Measurements from ENCODE around the gene IDH1.
"Not testable (repeated sequence)": the region's sequence is repeated elsewhere in the genome, so short reads cannot be mapped to it uniquely, and the experiment has no call there.

Gene IDH1

DNA sequence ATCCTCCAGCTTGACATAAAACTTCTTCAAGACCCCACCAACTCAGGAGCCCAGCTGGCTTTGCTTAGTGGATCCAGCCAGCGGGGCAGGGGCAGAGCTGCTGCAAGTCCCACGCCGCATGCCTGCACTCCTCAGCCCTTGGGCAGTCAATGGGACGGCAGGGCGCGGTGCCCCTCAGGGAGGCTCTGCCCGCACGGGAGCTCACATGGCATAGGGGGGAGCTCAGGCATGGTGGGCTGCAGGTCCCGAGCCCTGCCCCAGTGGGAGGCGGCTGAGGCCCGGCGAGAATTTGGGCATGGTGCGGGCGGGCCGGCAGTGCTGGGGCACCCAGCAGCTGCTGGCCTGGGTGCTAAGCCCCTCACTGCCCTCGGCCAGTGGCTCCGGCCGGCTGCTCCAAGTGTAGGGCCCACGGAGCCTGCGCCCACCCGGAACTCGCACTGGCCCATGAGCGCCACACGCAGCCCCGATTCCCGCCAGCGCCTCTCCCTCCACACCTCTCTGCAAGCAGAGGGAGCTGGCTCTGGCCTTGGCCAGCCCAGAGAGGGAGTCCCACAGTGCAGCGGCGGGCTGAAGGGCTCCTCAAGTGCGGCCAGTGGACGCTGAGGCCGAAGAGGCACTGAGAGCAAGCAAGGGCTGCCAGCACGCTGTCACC lies 27.2 kb downstream of the IDH1 start:
- no peaks in the 10 kb centered on the region for H3K27me3 ChIP-seq (ENCODE audit: control insufficient read depth in 5 of 5, insufficient read depth in 4 of 5, low read length in 5 of 5)
- H3K4me1 ChIP-seq (ENCODE audit: control insufficient read depth in 5 of 5, insufficient read depth in 5 of 5, low read length in 5 of 5), result no peaks in the 10 kb centered on the region
- peaks cover 0 to 9% (median 5%) of the 10 kb centered on the region in 5 donors for H3K9me3 ChIP-seq (ENCODE audit: control insufficient read depth in 5 of 5, low read length in 5 of 5)
- no peak overlapping the region for H3K9ac ChIP-seq (ENCODE audit: low read length in 5 of 5)
- H3K27ac ChIP-seq (ENCODE audit: low read depth, low read length), result no peak overlapping the region
- H3K4me3 ChIP-seq (ENCODE audit: low read depth in 1 of 5, low read length in 5 of 5), result no peak overlapping the region
- H3K36me3 ChIP-seq (ENCODE audit: control insufficient read depth in 5 of 5, insufficient read depth in 5 of 5, low read length in 5 of 5), result no peaks in the 10 kb centered on the region

DNA sequence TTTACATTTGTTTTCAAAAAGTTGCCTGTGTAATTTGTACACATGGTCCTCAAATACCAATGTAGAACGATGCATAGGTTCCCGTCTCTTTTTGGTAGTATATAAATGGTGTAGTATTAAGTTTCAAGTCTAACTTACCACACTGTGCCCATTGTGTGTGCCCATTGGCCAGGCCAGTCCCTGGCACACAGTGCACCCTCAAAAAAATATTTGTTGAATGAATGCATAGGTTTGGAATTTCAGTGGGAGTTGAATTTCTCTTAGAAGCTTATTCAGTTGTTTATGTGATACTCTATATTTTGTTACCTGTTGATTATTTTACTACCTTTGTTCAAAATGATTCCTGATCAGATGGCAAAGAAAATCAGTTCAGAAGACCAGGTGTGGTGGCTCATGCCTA lies 30.1 kb downstream of the IDH1 start:
- Histone ChIP-seq H3K9me3 (ENCODE audit: control insufficient read depth in 5 of 5, low read length in 5 of 5) (no peaks in the 10 kb centered on the region), H3K9ac (ENCODE audit: low read length in 5 of 5) (no peak overlapping the region), H3K27ac (ENCODE audit: low read depth, low read length) (no peak overlapping the region), H3K4me1 (ENCODE audit: control insufficient read depth in 5 of 5, insufficient read depth in 5 of 5, low read length in 5 of 5) (no peaks in the 10 kb centered on the region), H3K27me3 (ENCODE audit: control insufficient read depth in 5 of 5, insufficient read depth in 4 of 5, low read length in 5 of 5) (no peaks in the 10 kb centered on the region), H3K36me3 (ENCODE audit: control insufficient read depth in 5 of 5, insufficient read depth in 5 of 5, low read length in 5 of 5) (no peaks in the 10 kb centered on the region), H3K4me3 (ENCODE audit: low read depth in 1 of 5, low read length in 5 of 5) (no peak overlapping the region)

DNA sequence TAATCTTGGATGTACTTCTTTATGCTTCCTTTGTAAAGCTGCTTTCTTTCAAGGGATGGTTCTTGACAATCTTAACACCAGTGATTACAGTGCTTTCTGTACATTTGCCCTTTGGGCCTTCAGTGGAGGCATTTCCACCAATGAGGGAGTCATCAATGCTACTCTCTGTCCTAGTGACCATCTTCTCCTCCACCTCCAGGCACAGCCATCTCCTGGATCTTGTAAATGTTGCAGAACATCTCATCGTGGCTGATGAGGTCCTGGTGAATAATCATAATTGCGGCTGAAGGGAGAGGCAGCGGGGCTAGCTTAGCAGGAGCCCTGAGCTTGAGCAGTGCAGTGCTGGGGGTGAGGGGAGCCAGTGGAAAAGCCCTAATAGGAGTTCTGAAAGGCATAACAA lies 32.5 kb downstream of the IDH1 start:
- H3K36me3 ChIP-seq (ENCODE audit: control insufficient read depth in 5 of 5, insufficient read depth in 5 of 5, low read length in 5 of 5), result no peaks in the 10 kb centered on the region
- H3K9me3 ChIP-seq (ENCODE audit: control insufficient read depth in 5 of 5, low read length in 5 of 5), result no peaks in the 10 kb centered on the region
- no peak overlapping the region for H3K9ac ChIP-seq (ENCODE audit: low read length in 5 of 5)

GRCh38 chr2:208221873-208222272 lies 33.0 kb downstream of the IDH1 start:
- H3K36me3 ChIP-seq (ENCODE audit: control insufficient read depth in 5 of 5, insufficient read depth in 5 of 5, low read length in 5 of 5); H3K4me3 ChIP-seq (ENCODE audit: low read depth in 1 of 5, low read length in 5 of 5): not testable (repeated sequence)

More for the DNA sequence above, 32.5 kb downstream of the IDH1 start:
- Histone ChIP-seq H3K27ac (ENCODE audit: low read depth, low read length) (no peak overlapping the region), H3K4me3 (ENCODE audit: low read depth in 1 of 5, low read length in 5 of 5) (no peak overlapping the region), H3K27me3 (ENCODE audit: control insufficient read depth in 5 of 5, insufficient read depth in 4 of 5, low read length in 5 of 5) (no peaks in the 10 kb centered on the region), H3K4me1 (ENCODE audit: control insufficient read depth in 5 of 5, insufficient read depth in 5 of 5, low read length in 5 of 5) (no peaks in the 10 kb centered on the region)

GRCh38 chr2:208210688-208211451 lies 44.0 kb downstream of the IDH1 start:
- Histone ChIP-seq H3K4me1 (ENCODE audit: control insufficient read depth in 5 of 5, insufficient read depth in 5 of 5, low read length in 5 of 5) (peaks cover 0 to 24% (median 5%) of the 10 kb centered on the region in 5 donors), H3K9ac (ENCODE audit: low read length in 5 of 5) (no peak overlapping the region), H3K27ac (ENCODE audit: low read depth, low read length) (no peak overlapping the region), H3K36me3 (ENCODE audit: control insufficient read depth in 5 of 5, insufficient read depth in 5 of 5, low read length in 5 of 5) (no peaks in the 10 kb centered on the region), H3K4me3 (ENCODE audit: low read depth in 1 of 5, low read length in 5 of 5) (no peak overlapping the region), H3K9me3 (ENCODE audit: control insufficient read depth in 5 of 5, low read length in 5 of 5) (no peaks in the 10 kb centered on the region), H3K27me3 (ENCODE audit: control insufficient read depth in 5 of 5, insufficient read depth in 4 of 5, low read length in 5 of 5) (no peaks in the 10 kb centered on the region)

More at GRCh38 chr2:208221873-208222272, 33.0 kb downstream of the IDH1 start:
- not testable (repeated sequence) for H3K9ac ChIP-seq (ENCODE audit: low read length in 5 of 5); H3K4me1 ChIP-seq (ENCODE audit: control insufficient read depth in 5 of 5, insufficient read depth in 5 of 5, low read length in 5 of 5); H3K27me3 ChIP-seq (ENCODE audit: control insufficient read depth in 5 of 5, insufficient read depth in 4 of 5, low read length in 5 of 5); H3K9me3 ChIP-seq (ENCODE audit: control insufficient read depth in 5 of 5, low read length in 5 of 5); H3K27ac ChIP-seq (ENCODE audit: low read depth, low read length)

DNA sequence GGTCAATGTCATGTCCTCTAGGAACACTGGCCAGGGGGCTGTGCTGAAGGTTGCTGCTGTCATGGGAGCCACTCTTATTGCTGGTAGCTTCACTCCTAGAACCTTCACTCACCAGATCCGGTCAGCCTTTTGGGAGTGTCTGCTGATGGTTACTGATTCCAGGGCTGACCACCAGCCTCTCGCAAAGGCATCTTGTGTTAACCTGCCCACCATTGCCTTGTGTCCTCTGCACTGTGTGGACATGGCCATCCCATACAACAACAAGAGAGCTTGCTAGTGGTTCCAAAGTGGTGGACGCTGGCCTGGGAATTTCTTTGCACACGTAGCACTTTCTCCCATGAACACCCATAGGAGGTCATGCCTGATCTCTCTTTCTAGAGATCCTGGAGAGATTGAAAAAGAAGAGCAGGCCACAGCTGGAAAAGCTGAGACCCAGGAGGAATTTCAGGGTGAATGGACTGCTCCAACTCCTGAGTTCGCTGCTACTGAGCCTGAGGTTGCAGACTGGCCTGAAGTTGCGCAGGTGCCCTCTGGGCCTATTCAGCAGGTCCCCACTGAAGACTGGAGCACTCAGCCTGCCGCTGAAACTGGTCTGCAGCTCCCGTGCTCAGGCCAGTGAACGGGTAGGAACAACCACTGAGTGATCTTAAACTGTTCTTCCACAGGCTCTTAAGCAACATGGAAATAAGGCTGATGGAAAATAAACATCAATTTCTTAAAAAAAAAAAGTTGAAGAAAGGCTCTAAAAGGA lies 46.4 kb downstream of the IDH1 start:
- H3K36me3 ChIP-seq (ENCODE audit: control insufficient read depth in 5 of 5, insufficient read depth in 5 of 5, low read length in 5 of 5), result no peaks in the 10 kb centered on the region
- no peak overlapping the region for H3K9ac ChIP-seq (ENCODE audit: low read length in 5 of 5)
- peaks cover 0 to 17% (median 5%) of the 10 kb centered on the region in 5 donors for H3K4me1 ChIP-seq (ENCODE audit: control insufficient read depth in 5 of 5, insufficient read depth in 5 of 5, low read length in 5 of 5)
- no peak overlapping the region for H3K27ac ChIP-seq (ENCODE audit: low read depth, low read length)
- no peak overlapping the region for H3K4me3 ChIP-seq (ENCODE audit: low read depth in 1 of 5, low read length in 5 of 5)
- H3K9me3 ChIP-seq (ENCODE audit: control insufficient read depth in 5 of 5, low read length in 5 of 5), result no peaks in the 10 kb centered on the region
- H3K27me3 ChIP-seq (ENCODE audit: control insufficient read depth in 5 of 5, insufficient read depth in 4 of 5, low read length in 5 of 5), result no peaks in the 10 kb centered on the region

DNA sequence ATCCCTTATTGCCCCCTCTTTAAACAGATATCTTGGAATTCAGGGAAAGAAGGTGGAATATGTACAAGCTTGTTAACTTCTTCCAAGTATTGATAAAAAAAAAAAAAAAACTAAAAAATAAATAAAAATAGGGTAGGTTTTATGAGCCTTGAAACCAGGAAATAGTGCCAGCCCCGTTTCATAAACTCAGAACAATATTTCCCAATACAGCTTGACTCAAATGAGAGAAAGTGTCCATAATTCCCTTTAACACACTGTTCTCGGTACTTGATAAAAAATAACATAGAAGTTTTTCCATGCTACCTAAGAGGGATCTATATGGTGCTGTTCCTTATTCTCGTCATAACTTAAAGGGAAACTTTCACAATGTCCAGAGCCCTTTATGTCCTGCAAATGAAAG lies 47.1 kb downstream of the IDH1 start:
- H3K27me3 ChIP-seq (ENCODE audit: control insufficient read depth in 5 of 5, insufficient read depth in 4 of 5, low read length in 5 of 5), result no peaks in the 10 kb centered on the region
- peaks cover 0 to 15% (median 5%) of the 10 kb centered on the region in 5 donors for H3K4me1 ChIP-seq (ENCODE audit: control insufficient read depth in 5 of 5, insufficient read depth in 5 of 5, low read length in 5 of 5)
- H3K36me3 ChIP-seq (ENCODE audit: control insufficient read depth in 5 of 5, insufficient read depth in 5 of 5, low read length in 5 of 5), result no peaks in the 10 kb centered on the region
- no peak overlapping the region for H3K27ac ChIP-seq (ENCODE audit: low read depth, low read length)
- H3K9ac ChIP-seq (ENCODE audit: low read length in 5 of 5), result no peak overlapping the region
- no peak overlapping the region for H3K4me3 ChIP-seq (ENCODE audit: low read depth in 1 of 5, low read length in 5 of 5)
- H3K9me3 ChIP-seq (ENCODE audit: control insufficient read depth in 5 of 5, low read length in 5 of 5), result no peaks in the 10 kb centered on the region

DNA sequence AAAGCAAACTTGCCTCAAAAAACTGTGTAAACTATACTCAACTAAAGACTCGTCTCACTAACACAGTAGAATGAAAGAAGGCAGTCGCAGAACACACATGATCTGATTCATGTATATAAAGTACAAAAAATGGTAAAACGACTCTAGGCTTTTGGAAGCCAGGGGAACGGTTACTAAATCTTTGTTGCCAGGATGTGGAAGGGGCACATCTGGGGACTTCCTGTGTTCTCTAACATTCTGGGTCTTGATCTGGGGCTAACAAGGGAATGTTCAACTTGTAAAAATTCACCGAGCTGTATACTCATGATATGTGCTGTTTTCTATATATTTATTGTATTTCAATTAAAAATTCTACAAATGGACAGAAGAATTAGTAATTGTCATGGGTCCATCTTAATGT lies 50.7 kb downstream of the IDH1 start:
- no peaks in the 10 kb centered on the region for H3K9me3 ChIP-seq (ENCODE audit: control insufficient read depth in 5 of 5, low read length in 5 of 5)
- no peaks in the 10 kb centered on the region for H3K36me3 ChIP-seq (ENCODE audit: control insufficient read depth in 5 of 5, insufficient read depth in 5 of 5, low read length in 5 of 5)
- peaks cover 0 to 15% (median 0%) of the 10 kb centered on the region in 5 donors for H3K4me1 ChIP-seq (ENCODE audit: control insufficient read depth in 5 of 5, insufficient read depth in 5 of 5, low read length in 5 of 5)
- no peaks in the 10 kb centered on the region for H3K27me3 ChIP-seq (ENCODE audit: control insufficient read depth in 5 of 5, insufficient read depth in 4 of 5, low read length in 5 of 5)
- H3K9ac ChIP-seq (ENCODE audit: low read length in 5 of 5), result no peak overlapping the region
- no peak overlapping the region for H3K27ac ChIP-seq (ENCODE audit: low read depth, low read length)
- no peak overlapping the region for H3K4me3 ChIP-seq (ENCODE audit: low read depth in 1 of 5, low read length in 5 of 5)

GRCh38 chr2:208195531-208195930 lies 59.3 kb downstream of the IDH1 start:
- H3K9ac ChIP-seq (ENCODE audit: low read length in 5 of 5), result no peak overlapping the region
- no peaks in the 10 kb centered on the region for H3K36me3 ChIP-seq (ENCODE audit: control insufficient read depth in 5 of 5, insufficient read depth in 5 of 5, low read length in 5 of 5)

More at GRCh38 chr2:208195531-208195930, 59.3 kb downstream of the IDH1 start:
- Histone ChIP-seq H3K4me3 (ENCODE audit: low read depth in 1 of 5, low read length in 5 of 5) (no peak overlapping the region), H3K27me3 (ENCODE audit: control insufficient read depth in 5 of 5, insufficient read depth in 4 of 5, low read length in 5 of 5) (peaks cover 0 to 3% (median 0%) of the 10 kb centered on the region in 5 donors), H3K27ac (ENCODE audit: low read depth, low read length) (no peak overlapping the region), H3K9me3 (ENCODE audit: control insufficient read depth in 5 of 5, low read length in 5 of 5) (no peaks in the 10 kb centered on the region), H3K4me1 (ENCODE audit: control insufficient read depth in 5 of 5, insufficient read depth in 5 of 5, low read length in 5 of 5) (no peaks in the 10 kb centered on the region)

Measured in subcutaneous abdominal adipose tissue (tissue), 5 donors.